HCT116 (cell line): Measurements from ENCODE around the gene ATAT1. TPM values are rescaled to one million over a fixed set of nuclear protein-coding genes. Genes with fewer than 3 reads are reported as not detected.

Source experiments
- ATAC-seq: fragments of 200-7000 bp; cut with Tn5 transposase; 2 replicates; pipeline ENCODE4 v1.9.1; 2020; ENCODE audit warnings: mild to moderate bottlenecking, moderate library complexity
- BruUV-seq: library from RNA; stranded (reverse); fragments of 400-500 nt; replicated peaks from 2 replicates; lab custom pipeline; 2021; lab: Mats Ljungman, UMichigan
- CTCF ChIA-PET: fragments of 300-600 bp; sonication (Branson Sonifier 250); formaldehyde crosslinking; loops from one replicate; lab custom pipeline; 2021; ENCODE audit warnings: antibody characterized with exemption; lab: Charles Lee
- POLR2A ChIA-PET: fragments of 300-600, 350-600 bp; sonication (Branson Sonifier 250); formaldehyde crosslinking; loops from one replicate; lab custom pipeline; 2021; ENCODE audit warnings: antibody characterized with exemption; lab: Charles Lee
- RAD21 ChIA-PET, 2 experiments: fragments of 300-600 bp; sonication (Branson Sonifier 250); formaldehyde crosslinking; loops; one replicate each; lab custom pipeline; 2023; ENCODE audit warnings: low total read pairs in 2 of 2; ENCODE audit not compliant: uncharacterized antibody in 2 of 2, unreplicated experiment in 2 of 2, low non-redundant PET in 1 of 2; lab: Charles Lee
- DNase-seq: peaks from one replicate; pipeline ENCODE4 v3.0.0-alpha.2; 2010; ENCODE audit warnings: low read depth, low spot score
- H2AFZ ChIP-seq: fragments of 200-600 bp; shearing (Covaris generic), sonication (generic); 2 replicates; pipeline ENCODE4 v1.6.1; 2017; ENCODE audit warnings: low read depth, mixed run types, mixed read lengths, antibody characterized with exemption, low read length; ENCODE audit not compliant: poor library complexity, severe bottlenecking
- H3K27ac ChIP-seq: 2 replicates; pipeline ENCODE4 v1.5.1; 2012; ENCODE audit warnings: low read depth, low read length
- H3K27me3 ChIP-seq: fragments of 200-600 bp; sonication (generic); 2 replicates; pipeline ENCODE4 v1.6.1; 2016; ENCODE audit warnings: mixed run types, low read length, mixed read lengths; ENCODE audit not compliant: insufficient read depth
- H3K36me3 ChIP-seq, 2 experiments: fragments of 200-500 bp in 1 of 2; fragments of 200-600 bp in 1 of 2; sonication (Bioruptor generic) in 1 of 2; sonication (generic) in 1 of 2; 2 replicates each; pipeline versions ENCODE4 v1.5.1 to v1.6.1; 2014 to 2016; ENCODE audit warnings: low read length in 2 of 2, inconsistent platforms in 1 of 2, mixed read lengths in 1 of 2, mixed run types in 1 of 2; ENCODE audit not compliant: insufficient read depth in 2 of 2, control insufficient read depth in 1 of 2
- H3K4me1 ChIP-seq, 2 experiments: fragments of 200-600 bp in 1 of 2; sonication (generic) in 1 of 2; 2 replicates each; pipeline versions ENCODE4 v1.5.1 to v1.6.1; 2012 to 2017; ENCODE audit warnings: low read length in 2 of 2, inconsistent platforms in 1 of 2, mild to moderate bottlenecking in 1 of 2, mixed read lengths in 1 of 2, mixed run types in 1 of 2, moderate library complexity in 1 of 2; ENCODE audit not compliant: insufficient read depth in 2 of 2, control insufficient read depth in 1 of 2
- H3K4me2 ChIP-seq: fragments of 200-600 bp; sonication (generic); 2 replicates; pipeline ENCODE4 v1.6.1; 2017; ENCODE audit warnings: mixed run types, low read length, mixed read lengths
- H3K4me3 ChIP-seq, 2 experiments: fragments of 200-600 bp in 1 of 2; sonication (generic) in 1 of 2; replicated peaks in 1 of 2; 2 replicates each; pipeline ENCODE4 v1.5.1; 2011 to 2016; ENCODE audit warnings: low read length in 2 of 2, control low read depth in 1 of 2, low read depth in 1 of 2, mild to moderate bottlenecking in 1 of 2, mixed read lengths in 1 of 2, mixed run types in 1 of 2
- H3K79me2 ChIP-seq: fragments of 200-600 bp; sonication (generic); 2 replicates; pipeline ENCODE4 v1.6.1; 2017; ENCODE audit warnings: mild to moderate bottlenecking, mixed run types, low read length, moderate library complexity, mixed read lengths; ENCODE audit not compliant: insufficient read depth
- H3K9ac ChIP-seq: fragments of 200-600 bp; sonication (generic); 2 replicates; pipeline ENCODE4 v1.6.1; 2016; ENCODE audit warnings: low read length, mixed read lengths
- H3K9me2 ChIP-seq: fragments of 200-600 bp; sonication (generic), shearing (Covaris generic); 2 replicates; pipeline ENCODE4 v1.6.1; 2017; ENCODE audit warnings: mixed run types, mild to moderate bottlenecking, moderate library complexity; ENCODE audit not compliant: insufficient read depth
- H3K9me3 ChIP-seq, 2 experiments: fragments of 200-500 bp in 1 of 2; fragments of 200-600 bp in 1 of 2; sonication (Bioruptor generic) in 1 of 2; sonication (generic) in 1 of 2; 2 replicates each; pipeline ENCODE4 v1.6.1; 2014 to 2017; ENCODE audit warnings: low read length in 2 of 2, mixed read lengths in 2 of 2, inconsistent platforms in 1 of 2, low read depth in 1 of 2, mild to moderate bottlenecking in 1 of 2, mixed run types in 1 of 2, moderate library complexity in 1 of 2; ENCODE audit not compliant: control insufficient read depth in 1 of 2, insufficient read depth in 1 of 2
- H4K20me1 ChIP-seq: fragments of 200-600 bp; sonication (generic), shearing (Covaris generic); 2 replicates; pipeline ENCODE4 v1.6.1; 2017; ENCODE audit warnings: mixed run types, mild to moderate bottlenecking, moderate library complexity; ENCODE audit not compliant: insufficient read depth
- ATF3 ChIP-seq: IDR thresholded peaks from 2 replicates; pipeline ENCODE4 v1.6.1; 2012
- EGR1 ChIP-seq: IDR thresholded peaks from 2 replicates; pipeline ENCODE4 v1.6.1; 2012; ENCODE audit warnings: low read depth
- ELF1 ChIP-seq: IDR thresholded peaks from 2 replicates; pipeline ENCODE4 v1.6.1; 2012; ENCODE audit warnings: low read depth, borderline replicate concordance
- JUND ChIP-seq: IDR thresholded peaks from 2 replicates; pipeline ENCODE4 v1.6.1; 2012
- POLR2A ChIP-seq: IDR thresholded peaks from 2 replicates; pipeline ENCODE4 v1.7.0; 2011; ENCODE audit warnings: borderline replicate concordance; ENCODE audit not compliant: insufficient read depth, insufficient read length; ENCODE audit errors: extremely low read depth
- POLR2AphosphoS5 ChIP-seq: IDR thresholded peaks from 2 replicates; pipeline ENCODE4 v1.6.1; 2011; ENCODE audit warnings: mild to moderate bottlenecking, low read depth, low read length, moderate library complexity
- REST ChIP-seq: IDR thresholded peaks from 2 replicates; pipeline ENCODE4 v1.6.1; 2012; ENCODE audit warnings: low read depth
- SIN3A ChIP-seq: IDR thresholded peaks from 2 replicates; pipeline ENCODE4 v1.6.1; 2012; ENCODE audit warnings: low read depth
- SRF ChIP-seq: IDR thresholded peaks from 2 replicates; pipeline ENCODE4 v1.6.1; 2012; ENCODE audit warnings: low read depth
- TCF7L2 ChIP-seq: IDR thresholded peaks from 2 replicates; pipeline ENCODE4 v1.7.0; 2011; ENCODE audit warnings: borderline replicate concordance, inconsistent platforms; ENCODE audit not compliant: insufficient read depth, insufficient read length; ENCODE audit errors: extremely low read depth
- YY1 ChIP-seq: IDR thresholded peaks from 2 replicates; pipeline ENCODE4 v1.6.1; 2011; ENCODE audit warnings: low read length, low read depth, moderate library complexity, mild to moderate bottlenecking; ENCODE audit not compliant: insufficient replicate concordance; ENCODE audit errors: extremely low read depth
- ZFX ChIP-seq: fragments of 450-650 bp; IDR thresholded peaks from 2 replicates; pipeline ENCODE4 v1.6.1; 2017
- intact Hi-C: fragments of 100-400 bp; cut with micrococcal nuclease; formaldehyde crosslinking; loops from 2 replicates; pipeline ENCODE4 v1.10.0; 2022
- total RNA-seq: library from RNA; stranded (reverse); gene quantifications from one replicate; pipeline ENCODE4 v1.2.1, GENCODE V29; 2021; ENCODE audit not compliant: unreplicated experiment
- TF ChIP-seq, protein P1 (sequence below): IDR thresholded peaks from 2 replicates; pipeline ENCODE4 v1.6.1; 2011; ENCODE audit warnings: mild to moderate bottlenecking, low read length, moderate library complexity; ENCODE audit not compliant: insufficient replicate concordance; ENCODE audit errors: extremely low read depth

ATAT1 gene
- total RNA-seq, 1 experiment from 2014 or later: 19.8 TPM

DNA sequence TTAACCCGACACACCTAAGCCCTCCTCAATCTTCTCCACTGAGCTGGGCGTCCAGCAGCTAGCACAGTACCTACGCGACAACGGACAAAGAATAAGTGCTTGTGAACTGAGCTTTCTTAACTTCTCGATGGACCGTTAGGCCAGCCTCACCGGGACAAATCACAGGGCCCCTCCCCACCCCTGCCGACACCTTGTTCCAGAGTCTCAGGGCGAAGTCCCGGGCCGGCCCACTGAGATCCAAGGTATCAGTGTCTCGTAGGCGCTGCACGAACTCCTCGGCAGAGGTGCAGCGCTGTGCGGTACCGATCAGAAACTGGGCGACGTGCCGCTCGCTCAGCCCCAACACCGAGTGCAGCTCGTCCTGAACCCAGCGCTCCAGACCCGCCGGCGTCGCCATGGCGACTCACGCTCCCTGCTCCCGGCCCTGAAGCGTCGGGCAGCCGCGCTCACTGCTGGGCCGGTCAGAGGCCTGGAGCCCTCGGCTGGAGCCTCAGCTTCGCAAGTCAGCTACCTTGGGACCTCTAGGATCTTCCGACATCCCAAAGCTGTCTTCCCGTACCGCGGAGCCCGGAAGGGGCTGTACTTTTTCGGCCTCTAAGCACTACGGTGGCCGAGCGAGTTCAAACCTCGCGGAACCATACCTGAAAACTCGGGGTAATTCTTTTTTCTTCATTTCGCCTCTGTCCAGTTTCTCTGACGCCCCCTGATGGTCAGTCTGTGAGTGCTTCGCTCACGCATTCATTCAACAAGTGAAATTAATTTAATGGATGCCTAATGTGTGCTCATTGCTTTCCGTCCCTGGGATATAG is 46.0 kb downstream of the ATAT1 start, which contains the start of gene DHX16 (continued):
- TF ChIP-seq REST: no peak

- no peak overlapping the region for H3K4me2 ChIP-seq
- H3K27ac ChIP-seq: no peak overlapping the region
- no TSS peak for BruUV-seq
- RAD21 ChIA-PET: no interaction called here
- H3K9me3 ChIP-seq: no peaks in the 10 kb centered on the region
- POLR2A ChIA-PET: no interaction called here
- no peak for DNase-seq
- no peaks in the 10 kb centered on the region for H4K20me1 ChIP-seq
- peaks cover under 1 to 24% of the 10 kb centered on the region in 2 experiments; a peak in 3 of 4 replicates for H3K4me1 ChIP-seq
- intact Hi-C loops: loop anchor here (5.0 kb wide), 1 partner anchor 136 kb away; no protein-coding TSS in a partner anchor
- H3K9me2 ChIP-seq: no peaks in the 10 kb centered on the region
- H3K79me2 ChIP-seq: peaks cover 23% of the 10 kb centered on the region
- no peak overlapping the region for H3K9ac ChIP-seq
- CTCF ChIA-PET: interaction anchor here (1.3 kb wide), 1 partner anchor 54 kb away, joined by 6 read pairs; no protein-coding TSS in a partner anchor
- no peaks in the 10 kb centered on the region for H3K27me3 ChIP-seq
- peaks cover 9 to 19% of the 10 kb centered on the region in 2 experiments; a peak in 3 of 4 replicates for H3K36me3 ChIP-seq
- ATAC-seq: no peak
- H2AFZ ChIP-seq: no peak overlapping the region
- no peak overlapping the region for H3K4me3 ChIP-seq
- TF ChIP-seq ZFX (no peak), YY1 (no peak), TCF7L2 (no peak), JUND (no peak), REST (no peak), SRF (no peak), ATF3 (no peak), SIN3A (no peak), EGR1 (no peak), ELF1 (no peak), POLR2A (no peak), POLR2AphosphoS5 (no peak)
- TF ChIP-seq, protein P1, sequence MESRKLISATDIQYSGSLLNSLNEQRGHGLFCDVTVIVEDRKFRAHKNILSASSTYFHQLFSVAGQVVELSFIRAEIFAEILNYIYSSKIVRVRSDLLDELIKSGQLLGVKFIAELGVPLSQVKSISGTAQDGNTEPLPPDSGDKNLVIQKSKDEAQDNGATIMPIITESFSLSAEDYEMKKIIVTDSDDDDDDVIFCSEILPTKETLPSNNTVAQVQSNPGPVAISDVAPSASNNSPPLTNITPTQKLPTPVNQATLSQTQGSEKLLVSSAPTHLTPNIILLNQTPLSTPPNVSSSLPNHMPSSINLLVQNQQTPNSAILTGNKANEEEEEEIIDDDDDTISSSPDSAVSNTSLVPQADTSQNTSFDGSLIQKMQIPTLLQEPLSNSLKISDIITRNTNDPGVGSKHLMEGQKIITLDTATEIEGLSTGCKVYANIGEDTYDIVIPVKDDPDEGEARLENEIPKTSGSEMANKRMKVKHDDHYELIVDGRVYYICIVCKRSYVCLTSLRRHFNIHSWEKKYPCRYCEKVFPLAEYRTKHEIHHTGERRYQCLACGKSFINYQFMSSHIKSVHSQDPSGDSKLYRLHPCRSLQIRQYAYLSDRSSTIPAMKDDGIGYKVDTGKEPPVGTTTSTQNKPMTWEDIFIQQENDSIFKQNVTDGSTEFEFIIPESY: no peak
Measured at GRCh38 chr6:30676660-30677285, 50.1 kb downstream of the ATAT1 start.
